HG02885 (cell line): ENCODE data around the gene IL1RAP.

Source experiments
- ATAC-seq: cut with Tn5 transposase; IDR thresholded peaks from one replicate; pipeline ENCODE4 v1.9.1; 2021; ENCODE audit warnings: mild to moderate bottlenecking; ENCODE audit not compliant: unreplicated experiment, poor library complexity

Gene IL1RAP

GRCh38 chr3:190568036-190568435 lies 54.2 kb downstream of the IL1RAP start:
- ATAC-seq = no peak

GRCh38 chr3:190574473-190574872 lies 60.6 kb downstream of the IL1RAP start:
- ATAC-seq = no peak

GRCh38 chr3:190575437-190576185 lies 61.7 kb downstream of the IL1RAP start:
- no peak for ATAC-seq

- ATAC-seq = no peak
Observed at GRCh38 chr3:190577225-190577624, 63.3 kb downstream of the IL1RAP start.

DNA sequence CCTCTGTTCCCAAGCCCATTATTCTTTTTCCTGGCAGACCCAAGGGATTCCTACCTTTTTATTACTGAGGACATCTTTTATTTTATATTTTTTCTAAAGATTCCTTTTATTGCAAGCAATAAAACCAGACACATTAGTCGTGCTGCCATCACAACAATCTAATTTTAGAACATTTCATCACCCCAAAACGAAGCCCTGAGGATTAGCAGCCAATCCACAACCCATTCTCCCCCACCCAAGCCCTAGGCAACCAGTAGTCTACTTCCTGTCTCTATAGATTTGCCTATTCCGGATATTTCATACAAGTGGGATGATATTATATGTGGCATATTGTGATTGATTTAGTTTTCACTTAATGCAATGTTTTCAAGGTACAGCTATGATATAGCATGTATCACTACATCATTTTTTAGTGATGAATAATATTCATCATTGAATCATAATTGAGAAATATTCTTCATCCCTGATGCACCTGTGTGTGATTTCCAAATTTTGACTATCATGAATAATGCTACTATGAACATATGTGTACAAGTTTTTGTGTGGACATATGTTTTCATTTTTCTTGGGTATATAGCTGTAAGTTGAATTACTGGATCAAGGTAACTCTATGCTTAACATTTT lies 65.7 kb downstream of the IL1RAP start:
- ATAC-seq = no peak

- ATAC-seq = no peak
Observed at GRCh38 chr3:190580417-190580816, 66.5 kb downstream of the IL1RAP start.

DNA sequence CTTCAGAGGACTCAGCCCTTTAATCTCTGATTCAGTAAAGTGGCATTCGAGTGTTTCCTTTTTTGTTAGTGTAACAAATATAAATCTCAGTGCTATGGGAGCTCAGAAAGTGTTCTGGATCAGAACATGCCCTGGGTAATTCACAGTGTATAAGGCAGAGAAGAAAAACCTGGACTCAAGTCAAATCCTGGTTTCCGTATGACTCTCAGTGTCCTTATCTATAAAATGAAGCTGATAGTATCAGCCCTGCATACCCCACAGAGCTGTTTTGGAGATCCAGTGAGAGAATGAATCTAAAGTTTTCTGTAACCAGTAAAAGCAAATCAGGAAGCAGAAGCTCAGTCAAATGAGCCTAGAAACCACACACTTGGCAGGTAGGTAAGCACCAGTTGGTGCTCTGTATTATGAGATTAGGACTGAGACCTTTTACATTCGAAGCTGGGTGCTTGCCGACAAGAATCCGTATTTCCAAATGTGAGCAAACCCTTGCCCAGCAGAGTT lies 67.2 kb downstream of the IL1RAP start:
- no peak for ATAC-seq

GRCh38 chr3:190582667-190583066 lies 68.8 kb downstream of the IL1RAP start:
- no peak for ATAC-seq

- no peak for ATAC-seq
Observed at GRCh38 chr3:190585805-190586630, 72.1 kb downstream of the IL1RAP start.

DNA sequence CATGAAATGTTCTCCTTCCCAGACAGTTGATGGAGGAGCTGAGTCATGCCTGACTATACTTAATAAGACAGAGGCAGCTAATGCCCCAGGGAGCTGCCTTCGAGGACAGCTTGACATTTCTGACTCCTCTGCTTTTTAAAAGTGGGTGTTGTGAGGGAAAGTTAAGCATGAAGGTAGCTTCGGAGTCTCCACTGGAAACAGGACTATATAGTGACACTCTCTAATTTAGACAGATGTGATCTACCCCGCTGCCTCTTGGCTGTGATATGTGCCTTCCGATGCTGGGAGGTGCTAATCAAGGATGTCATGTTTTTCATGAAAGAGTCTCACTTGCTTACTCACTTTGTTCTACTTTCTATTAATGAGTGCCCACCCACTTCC lies 72.7 kb downstream of the IL1RAP start:
- ATAC-seq = peak; percentile 43

GRCh38 chr3:190588570-190588969 lies 74.7 kb downstream of the IL1RAP start:
- ATAC-seq = no peak

DNA sequence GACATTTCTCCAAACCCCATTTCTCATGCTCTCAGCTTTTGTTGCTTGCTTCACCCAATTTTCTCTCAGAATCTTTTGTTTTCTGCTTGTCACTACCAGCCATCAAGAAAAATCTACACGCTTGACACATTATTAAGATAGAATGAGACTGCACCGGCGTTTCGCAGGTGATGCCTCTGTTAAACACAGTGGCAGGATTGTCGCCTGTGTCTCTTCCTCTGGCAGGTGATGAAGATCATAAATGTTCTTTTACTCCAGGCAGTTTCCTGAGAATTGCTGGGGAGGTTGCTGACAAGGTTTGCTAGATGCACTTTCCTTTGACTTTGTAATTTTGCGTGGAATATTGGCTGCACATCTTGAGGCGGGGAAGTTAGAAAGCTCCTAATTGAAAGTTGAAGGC lies 75.4 kb downstream of the IL1RAP start:
- ATAC-seq = no peak

- no peak for ATAC-seq
Observed at GRCh38 chr3:190591080-190591479, 77.2 kb downstream of the IL1RAP start.

- ATAC-seq = no peak
Observed at GRCh38 chr3:190593075-190593474, 79.2 kb downstream of the IL1RAP start.

DNA sequence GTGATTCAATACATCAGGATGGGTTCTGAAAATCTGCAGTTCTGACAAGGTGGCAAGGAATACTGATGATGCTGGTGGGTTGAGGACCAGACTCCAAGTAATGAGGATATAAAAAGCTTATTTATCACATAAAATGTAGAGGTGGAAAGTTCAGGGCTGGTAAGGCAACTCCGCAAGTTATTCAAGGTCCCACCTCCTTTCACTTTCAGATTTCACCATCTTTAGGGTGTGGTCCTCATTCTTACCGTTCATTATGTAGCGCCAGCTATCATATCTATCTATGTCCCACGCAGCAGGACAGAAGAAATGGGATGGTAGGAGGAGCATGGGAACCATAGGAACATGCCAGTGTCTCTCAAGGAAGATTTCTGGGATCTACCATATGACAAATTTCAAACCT lies 80.3 kb downstream of the IL1RAP start:
- ATAC-seq = no peak

DNA sequence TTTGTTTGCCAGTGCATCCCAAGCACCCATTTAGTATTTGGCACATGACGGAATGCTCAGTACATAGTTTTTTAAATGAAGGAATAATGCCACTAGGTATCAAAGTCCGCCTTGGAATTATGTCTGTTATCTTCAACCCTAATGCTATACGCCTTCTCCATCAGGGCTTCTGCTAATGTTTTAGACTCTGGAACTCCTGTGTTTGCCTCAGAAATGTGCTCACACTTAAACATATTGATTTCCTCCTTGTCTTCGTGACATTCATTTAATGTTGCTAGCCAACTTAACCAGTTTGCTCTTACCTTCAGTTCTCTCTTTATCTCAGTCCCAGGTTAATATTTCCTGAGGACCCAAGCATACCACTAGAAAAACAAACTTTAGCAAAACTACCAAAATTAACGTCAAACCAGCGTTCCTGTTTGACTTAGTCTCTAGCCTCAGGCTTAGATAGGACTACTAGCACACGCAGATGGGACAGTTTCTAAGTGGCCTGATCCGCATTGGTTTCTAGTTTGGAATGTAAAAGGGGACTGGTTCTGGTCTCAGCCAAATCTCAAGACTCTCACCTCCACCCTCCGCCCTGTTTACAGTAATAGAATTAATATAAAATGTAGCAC lies 81.4 kb downstream of the IL1RAP start:
- ATAC-seq = no peak

DNA sequence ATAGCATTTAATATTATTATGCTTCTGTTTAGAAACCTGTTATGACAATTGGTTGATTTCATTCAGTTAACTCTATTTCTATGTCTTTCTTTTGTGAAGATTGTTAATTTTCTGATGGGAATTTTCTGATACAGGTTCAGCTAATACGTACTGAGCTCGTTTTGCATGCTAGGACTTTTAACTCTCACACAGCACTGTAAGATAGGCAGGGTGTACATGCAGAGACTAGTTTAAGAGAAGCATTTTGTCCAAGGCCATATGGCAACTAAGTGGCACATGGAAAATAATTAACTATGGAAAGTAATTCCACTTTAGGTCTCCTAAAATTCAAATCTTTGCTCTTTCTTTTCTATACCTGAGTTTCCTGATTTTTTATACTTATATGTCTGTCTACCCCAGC lies 81.9 kb downstream of the IL1RAP start:
- ATAC-seq = no peak

- ATAC-seq = no peak
Observed at GRCh38 chr3:190596349-190597285, 82.7 kb downstream of the IL1RAP start.

GRCh38 chr3:190597291-190597690 lies 83.4 kb downstream of the IL1RAP start:
- no peak for ATAC-seq

GRCh38 chr3:190601622-190602021 lies 87.7 kb downstream of the IL1RAP start:
- no peak for ATAC-seq
